GM23338 (cell line): ENCODE measurements around the gene ANKRD2. TPM values are rescaled to one million over a fixed set of nuclear protein-coding genes. Genes with fewer than 3 reads are reported as not detected.

Source experiments
- CREB1 ChIP-seq: fragments of 250-450 bp; sonication (Bioruptor Pico); IDR thresholded peaks from 2 replicates; pipeline ENCODE4 v1.5.0; 2020; ENCODE audit warnings: low read depth, mild to moderate bottlenecking, moderate library complexity
- CTCF ChIP-seq, 2 experiments: fragments of 200-600 bp in 1 of 2; sonication (generic) in 1 of 2; conservative IDR thresholded peaks; 2 replicates each; pipeline versions ENCODE4 v1.5.1 to v1.6.1; 2016 to 2017; ENCODE audit warnings: antibody characterized with exemption in 2 of 2, low read depth in 2 of 2, mild to moderate bottlenecking in 2 of 2, moderate library complexity in 1 of 2
- ETS1 ChIP-seq: IDR thresholded peaks from 2 replicates; pipeline ENCODE4 v1.6.1; 2016; ENCODE audit warnings: antibody characterized with exemption
- EZH2 ChIP-seq: fragments of 200-600 bp; sonication (generic); IDR thresholded peaks from one replicate; pipeline ENCODE4 v1.8.0; 2017; ENCODE audit warnings: antibody characterized with exemption, mild to moderate bottlenecking, low read depth; ENCODE audit not compliant: unreplicated experiment
- EZH2phosphoT487 ChIP-seq: fragments of 200-600 bp; sonication (generic); IDR thresholded peaks from one replicate; pipeline ENCODE4 v1.8.1; 2018; ENCODE audit warnings: antibody characterized with exemption; ENCODE audit not compliant: unreplicated experiment
- POLR2AphosphoS5 ChIP-seq: IDR thresholded peaks from 2 replicates; pipeline ENCODE4 v1.6.1; 2016; ENCODE audit warnings: antibody characterized with exemption, low read depth
- ZNF114 ChIP-seq: fragments of 250-450 bp; sonication (Bioruptor Pico); IDR thresholded peaks from 2 replicates; pipeline ENCODE4 v1.5.0; 2020; ENCODE audit warnings: mild to moderate bottlenecking, moderate library complexity
- ZNF331 ChIP-seq: fragments of 250-450 bp; sonication (Bioruptor Pico); IDR thresholded peaks from 2 replicates; pipeline ENCODE4 v1.5.0; 2020; ENCODE audit warnings: low read depth, mild to moderate bottlenecking, moderate library complexity
- ZNF462 ChIP-seq: fragments of 250-450 bp; sonication (Bioruptor Pico); IDR thresholded peaks from 2 replicates; pipeline ENCODE4 v1.5.0; 2020; ENCODE audit warnings: mild to moderate bottlenecking, moderate library complexity
- polyA plus RNA-seq: library from polyadenylated mRNA; unstranded; fragments of >200 nt; fragmentation: Nextera tagmentation; extraction: Ambion mirVana; gene quantifications from 2 replicates; pipeline ENCODE4 v1.2.1, GENCODE V29; 2016
- total RNA-seq: library from RNA; depleted of rRNA; stranded (reverse); fragments of >200 nt; shearing (Covaris generic); gene quantifications from 2 replicates; pipeline ENCODE4 v1.2.3, GENCODE V29; 2014

ANKRD2 gene
- total and polyA plus RNA-seq, 2 experiments from 2014 or later = not detected

DNA sequence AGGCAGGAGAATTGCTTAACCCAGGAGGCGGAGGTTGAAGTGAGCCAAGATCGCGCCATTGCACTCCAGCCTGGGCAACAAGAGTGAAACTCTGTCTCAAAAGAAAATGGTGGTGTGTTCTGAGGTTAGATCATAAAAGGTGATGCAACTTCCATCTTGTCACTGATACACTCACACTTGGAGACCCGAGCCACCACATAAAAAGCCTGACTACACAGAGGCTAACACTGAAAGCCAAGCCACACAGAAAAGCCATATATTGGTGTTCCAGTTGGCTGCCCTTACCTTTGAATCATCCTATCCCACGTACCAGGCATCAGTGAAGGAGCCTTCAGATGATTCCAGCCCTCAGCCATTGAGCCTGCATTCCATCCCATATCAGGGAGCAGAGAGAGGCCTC lies 56.7 kb downstream of the ANKRD2 start (continued):
- TF ChIP-seq ZNF462 (CRISPR knock-in tag) = no peak
- TF ChIP-seq POLR2AphosphoS5 = no peak
- TF ChIP-seq ZNF114 = no peak
- no peak for TF ChIP-seq ETS1
- no peak for TF ChIP-seq ZNF331 (CRISPR knock-in tag)
- no peak for TF ChIP-seq CTCF (conservative IDR thresholded peaks at IDR 0.05; ENCODE audit: low read depth in 2 of 2)
- TF ChIP-seq EZH2 = no peak
- TF ChIP-seq EZH2phosphoT487 = no peak
- no peak for TF ChIP-seq CREB1 (CRISPR knock-in tag)
